OCI-M1 (cell line): ENCODE measurements around the gene FBH1.

ENCODE experiments used
- DNase-seq: peaks from one replicate; lab custom pipeline; 2025; lab: John Stamatoyannopoulos, UW

The FBH1 gene

GRCh38 chr10:5981529-5981928, 91.5 kb downstream of the FBH1 start:
- peak; percentile 47 for DNase-seq

GRCh38 chr10:5983774-5984173, 93.7 kb downstream of the FBH1 start:
- no peak for DNase-seq

GRCh38 chr10:5985029-5985428, 95.0 kb downstream of the FBH1 start:
- DNase-seq = no peak
